GM23338 (cell line): Measurements from ENCODE around the gene KRTAP9-6. TPM values are rescaled to one million over a fixed set of nuclear protein-coding genes. Genes with fewer than 3 reads are reported as not detected.

Experiments used
- ATAC-seq: fragments of 200-7000 bp; cut with Tn5 transposase; 3 replicates; pipeline ENCODE4 v1.9.1; 2020
- DNase-seq: peaks from one replicate; pipeline ENCODE4 v3.0.0-alpha.2; 2015; ENCODE audit warnings: low spot score
- H2AFZ ChIP-seq: fragments of 200-600 bp; sonication (generic); 2 replicates; pipeline ENCODE4 v1.8.0; 2016; ENCODE audit warnings: antibody characterized with exemption, mild to moderate bottlenecking, moderate library complexity
- H3F3A ChIP-seq: fragments of 200-600 bp; sonication (generic); replicated peaks from 2 replicates; pipeline ENCODE4 v1.8.0; 2017; ENCODE audit warnings: antibody characterized with exemption, mixed run types, low read depth
- H3K27ac ChIP-seq: fragments of 200-600 bp; sonication (generic); 2 replicates; pipeline ENCODE4 v1.6.1; 2016; ENCODE audit warnings: low read depth
- H3K27me3 ChIP-seq: fragments of 200-600 bp; sonication (generic); 2 replicates; pipeline ENCODE4 v1.8.0; 2016; ENCODE audit warnings: mild to moderate bottlenecking, mixed run types, moderate library complexity; ENCODE audit not compliant: insufficient read depth
- H3K36me3 ChIP-seq: fragments of 200-600 bp; sonication (generic); 2 replicates; pipeline ENCODE4 v1.8.0; 2016; ENCODE audit warnings: mild to moderate bottlenecking; ENCODE audit not compliant: insufficient read depth
- H3K4me1 ChIP-seq: fragments of 200-600 bp; sonication (generic); 2 replicates; pipeline ENCODE4 v1.8.0; 2016; ENCODE audit warnings: mild to moderate bottlenecking, moderate library complexity; ENCODE audit not compliant: insufficient read depth
- H3K4me2 ChIP-seq: fragments of 200-600 bp; sonication (generic); 2 replicates; pipeline ENCODE4 v1.7.1; 2017; ENCODE audit warnings: mixed run types
- H3K4me3 ChIP-seq: fragments of 200-600 bp; sonication (generic); 2 replicates; pipeline ENCODE4 v1.6.1; 2016; ENCODE audit warnings: mixed run types
- H3K79me2 ChIP-seq: fragments of 200-600 bp; sonication (generic); replicated peaks from 2 replicates; pipeline ENCODE4 v1.8.0; 2017; ENCODE audit warnings: mild to moderate bottlenecking; ENCODE audit not compliant: insufficient read depth
- H3K9me2 ChIP-seq: fragments of 200-600 bp; sonication (generic); 2 replicates; pipeline ENCODE4 v1.8.0; 2017; ENCODE audit not compliant: insufficient read depth
- H4K20me1 ChIP-seq: fragments of 200-600 bp; sonication (generic); replicated peaks from 2 replicates; pipeline ENCODE4 v1.8.0; 2017; ENCODE audit warnings: mild to moderate bottlenecking; ENCODE audit not compliant: insufficient read depth
- H3K27ac Mint-ChIP-seq: 2 replicates; pipeline ENCODE4 v1.8.0; 2020; ENCODE audit warnings: inconsistent platforms, mild to moderate bottlenecking, moderate library complexity, mixed read lengths
- H3K27me3 Mint-ChIP-seq: 3 replicates; pipeline ENCODE4 v1.8.0; 2022; ENCODE audit warnings: low read depth, mild to moderate bottlenecking, moderate library complexity, mixed read lengths, inconsistent platforms; ENCODE audit not compliant: insufficient read depth, poor library complexity
- H3K36me3 Mint-ChIP-seq: 3 replicates; pipeline ENCODE4 v1.8.0; 2021; ENCODE audit warnings: low read depth, mild to moderate bottlenecking, inconsistent platforms, moderate library complexity, mixed read lengths
- H3K4me1 Mint-ChIP-seq: 3 replicates; pipeline ENCODE4 v1.8.0; 2020; ENCODE audit warnings: mild to moderate bottlenecking, inconsistent platforms, mixed read lengths
- H3K4me3 Mint-ChIP-seq: 3 replicates; pipeline ENCODE4 v1.8.0; 2021; ENCODE audit warnings: moderate library complexity, mild to moderate bottlenecking, inconsistent platforms, mixed read lengths
- H3K9me3 Mint-ChIP-seq: 3 replicates; pipeline ENCODE4 v1.8.0; 2020; ENCODE audit warnings: moderate library complexity, mild to moderate bottlenecking, inconsistent platforms, mixed read lengths
- CREB1 ChIP-seq: fragments of 250-450 bp; sonication (Bioruptor Pico); IDR thresholded peaks from 2 replicates; pipeline ENCODE4 v1.5.0; 2020; ENCODE audit warnings: low read depth, mild to moderate bottlenecking, moderate library complexity
- ETS1 ChIP-seq: IDR thresholded peaks from 2 replicates; pipeline ENCODE4 v1.6.1; 2016; ENCODE audit warnings: antibody characterized with exemption
- EZH2 ChIP-seq: fragments of 200-600 bp; sonication (generic); IDR thresholded peaks from one replicate; pipeline ENCODE4 v1.8.0; 2017; ENCODE audit warnings: antibody characterized with exemption, mild to moderate bottlenecking, low read depth; ENCODE audit not compliant: unreplicated experiment
- JUNB ChIP-seq: IDR thresholded peaks from one replicate; pipeline ENCODE4 v1.6.1; 2016; ENCODE audit warnings: antibody characterized with exemption; ENCODE audit not compliant: unreplicated experiment
- REST ChIP-seq: IDR thresholded peaks from one replicate; pipeline ENCODE4 v1.6.1; 2018; ENCODE audit warnings: antibody characterized with exemption; ENCODE audit not compliant: unreplicated experiment
- STAT1 ChIP-seq: IDR thresholded peaks from one replicate; pipeline ENCODE4 v1.6.1; 2016; ENCODE audit warnings: antibody characterized with exemption; ENCODE audit not compliant: unreplicated experiment
- ZNF331 ChIP-seq: fragments of 250-450 bp; sonication (Bioruptor Pico); IDR thresholded peaks from 2 replicates; pipeline ENCODE4 v1.5.0; 2020; ENCODE audit warnings: low read depth, mild to moderate bottlenecking, moderate library complexity
- ZNF462 ChIP-seq: fragments of 250-450 bp; sonication (Bioruptor Pico); IDR thresholded peaks from 2 replicates; pipeline ENCODE4 v1.5.0; 2020; ENCODE audit warnings: mild to moderate bottlenecking, moderate library complexity
- polyA plus RNA-seq: library from polyadenylated mRNA; unstranded; fragments of >200 nt; fragmentation: Nextera tagmentation; extraction: Ambion mirVana; gene quantifications from 2 replicates; pipeline ENCODE4 v1.2.1, GENCODE V29; 2016
- total RNA-seq: library from RNA; depleted of rRNA; stranded (reverse); fragments of >200 nt; shearing (Covaris generic); gene quantifications from 2 replicates; pipeline ENCODE4 v1.2.3, GENCODE V29; 2014

The KRTAP9-6 gene
- total and polyA plus RNA-seq, 2 experiments from 2014 or later: not detected

- TF ChIP-seq ETS1: no peak
- TF ChIP-seq REST: no peak
- TF ChIP-seq ZNF331 (CRISPR knock-in tag): no peak
- no peak for TF ChIP-seq JUNB
- TF ChIP-seq EZH2: no peak
- no peak for TF ChIP-seq ZNF462 (CRISPR knock-in tag)
- TF ChIP-seq STAT1: no peak
- TF ChIP-seq CREB1 (CRISPR knock-in tag): no peak
- Histone ChIP-seq H3F3A (no peaks in the 10 kb centered on the region), H3K4me3 (no peak overlapping the region), H3K27ac (no peak overlapping the region), H2AFZ (no peak overlapping the region), H3K9me2 (0 out of 2 replicates have a peak, but pooled peaks cover 3% of the 10 kb centered on the region), H3K36me3 (no peaks in the 10 kb centered on the region; the same call in 1 of the 2 replicates), H4K20me1 (no peaks in the 10 kb centered on the region), H3K4me1 (no peaks in the 10 kb centered on the region), H3K4me2 (no peak overlapping the region), H3K27me3 (no peaks in the 10 kb centered on the region), H3K79me2 (no peaks in the 10 kb centered on the region)
- H3K4me1 Mint-ChIP-seq: peaks cover 2% of the 10 kb centered on the region; the same call in 1 of the 3 replicates
- H3K9me3 Mint-ChIP-seq: no peaks in the 10 kb centered on the region; the same call in 2 of the 3 replicates
- DNase-seq (no peak), ATAC-seq (no peak)
- no peak overlapping the region for H3K4me3 Mint-ChIP-seq
- H3K36me3 Mint-ChIP-seq: no peaks in the 10 kb centered on the region
- H3K27ac Mint-ChIP-seq: no peak overlapping the region
- H3K27me3 Mint-ChIP-seq: peaks cover 2% of the 10 kb centered on the region
Measured at GRCh38 chr17:41296846-41297245, 31.7 kb downstream of the KRTAP9-6 start.
